GM12872 (cell line): Measurements from ENCODE around the gene PDIA6.

Experiments
- TF ChIP-seq, protein P1 (sequence below): IDR thresholded peaks from 3 replicates; pipeline ENCODE4 v1.5.1; 2011; ENCODE audit warnings: low read depth, mild to moderate bottlenecking, low read length, moderate library complexity; ENCODE audit not compliant: insufficient read depth

PDIA6 gene

GRCh38 chr2:10814142-10814541, 1.6 kb upstream of the PDIA6 start:
- TF ChIP-seq, protein P1, sequence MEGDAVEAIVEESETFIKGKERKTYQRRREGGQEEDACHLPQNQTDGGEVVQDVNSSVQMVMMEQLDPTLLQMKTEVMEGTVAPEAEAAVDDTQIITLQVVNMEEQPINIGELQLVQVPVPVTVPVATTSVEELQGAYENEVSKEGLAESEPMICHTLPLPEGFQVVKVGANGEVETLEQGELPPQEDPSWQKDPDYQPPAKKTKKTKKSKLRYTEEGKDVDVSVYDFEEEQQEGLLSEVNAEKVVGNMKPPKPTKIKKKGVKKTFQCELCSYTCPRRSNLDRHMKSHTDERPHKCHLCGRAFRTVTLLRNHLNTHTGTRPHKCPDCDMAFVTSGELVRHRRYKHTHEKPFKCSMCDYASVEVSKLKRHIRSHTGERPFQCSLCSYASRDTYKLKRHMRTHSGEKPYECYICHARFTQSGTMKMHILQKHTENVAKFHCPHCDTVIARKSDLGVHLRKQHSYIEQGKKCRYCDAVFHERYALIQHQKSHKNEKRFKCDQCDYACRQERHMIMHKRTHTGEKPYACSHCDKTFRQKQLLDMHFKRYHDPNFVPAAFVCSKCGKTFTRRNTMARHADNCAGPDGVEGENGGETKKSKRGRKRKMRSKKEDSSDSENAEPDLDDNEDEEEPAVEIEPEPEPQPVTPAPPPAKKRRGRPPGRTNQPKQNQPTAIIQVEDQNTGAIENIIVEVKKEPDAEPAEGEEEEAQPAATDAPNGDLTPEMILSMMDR: no peak

DNA sequence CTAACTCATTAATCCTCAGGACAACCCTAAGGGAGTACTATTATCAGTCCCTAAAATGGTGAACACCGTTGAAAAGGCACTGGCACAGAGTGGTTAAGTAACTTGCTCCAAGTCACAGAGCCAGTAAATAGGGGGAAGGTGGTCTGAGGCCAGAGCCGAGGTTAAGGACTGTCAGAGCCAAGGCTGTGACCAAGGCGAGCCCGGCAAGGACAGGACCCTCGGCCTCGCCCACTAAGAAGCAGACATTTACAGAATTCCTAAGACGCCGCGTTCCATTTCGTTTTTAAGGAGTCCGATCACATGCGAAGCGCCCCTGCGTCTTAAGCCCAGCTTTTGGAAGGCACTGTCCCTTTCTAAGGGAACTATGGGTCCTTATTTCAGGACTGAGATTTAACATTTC, 1.1 kb downstream of the PDIA6 start:
- TF ChIP-seq, protein P1: no peak

DNA sequence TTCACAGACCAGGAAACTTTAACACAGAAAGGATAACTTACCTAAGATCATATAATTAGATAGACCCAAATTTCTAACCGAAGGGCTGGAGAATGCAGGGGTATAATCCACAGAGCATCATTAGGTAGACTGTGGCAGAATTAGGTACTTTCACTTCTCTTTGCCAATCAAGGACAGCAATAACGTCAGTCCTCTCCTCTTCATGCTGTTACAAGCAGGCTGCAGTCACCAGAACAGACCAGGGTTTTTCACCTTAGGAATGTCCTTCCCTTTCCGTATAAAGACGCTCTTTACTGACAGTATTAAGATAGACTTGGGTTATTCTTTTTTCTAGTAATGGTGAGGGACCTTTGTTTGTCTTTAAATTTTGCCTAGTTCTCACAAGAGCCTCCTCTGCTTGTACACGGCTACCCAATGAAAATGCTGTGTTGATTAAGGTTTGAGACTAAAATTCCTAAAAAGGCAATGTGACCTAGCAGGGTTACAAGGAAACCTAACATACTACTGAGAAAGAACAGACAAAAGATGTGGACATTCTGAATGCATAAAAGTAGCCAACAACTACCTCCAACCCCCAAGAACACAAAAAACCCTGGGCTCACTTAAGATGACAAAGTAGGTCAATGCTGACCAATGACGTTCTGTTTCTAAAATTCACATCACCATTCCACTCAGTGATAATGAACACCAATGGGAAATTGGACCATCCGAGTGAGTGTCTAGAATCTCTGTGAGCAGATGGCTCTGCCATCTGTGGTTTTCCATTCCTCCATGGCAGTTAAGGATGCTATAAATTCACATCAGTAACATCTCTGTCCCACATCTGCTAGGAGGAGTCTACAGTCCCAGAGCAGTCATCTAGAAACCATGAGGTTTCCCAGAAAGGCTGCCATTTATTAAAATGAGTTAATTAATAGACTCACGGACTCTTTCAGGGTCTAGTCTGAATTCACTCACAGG, 2.1 kb downstream of the PDIA6 start:
- TF ChIP-seq, protein P1: no peak

DNA sequence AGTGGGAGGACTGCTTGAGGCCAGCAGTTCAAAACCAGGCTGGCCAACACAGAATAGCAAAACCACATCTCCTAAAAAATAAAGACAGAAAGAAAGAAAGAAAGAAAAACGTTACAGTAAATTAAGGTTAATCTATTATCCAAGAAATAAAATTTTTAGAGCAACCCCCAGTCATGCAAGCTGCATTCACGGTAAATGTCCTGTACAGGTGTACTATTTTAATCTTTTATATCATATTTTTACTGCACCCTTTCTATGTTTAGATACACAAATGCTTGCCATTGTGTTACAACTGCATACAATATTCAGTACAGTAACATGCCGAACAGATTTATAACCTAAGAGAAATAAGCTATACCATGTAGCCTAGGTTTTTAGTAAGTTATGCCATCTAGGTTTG, 6.0 kb downstream of the PDIA6 start:
- TF ChIP-seq, protein P1: no peak

DNA sequence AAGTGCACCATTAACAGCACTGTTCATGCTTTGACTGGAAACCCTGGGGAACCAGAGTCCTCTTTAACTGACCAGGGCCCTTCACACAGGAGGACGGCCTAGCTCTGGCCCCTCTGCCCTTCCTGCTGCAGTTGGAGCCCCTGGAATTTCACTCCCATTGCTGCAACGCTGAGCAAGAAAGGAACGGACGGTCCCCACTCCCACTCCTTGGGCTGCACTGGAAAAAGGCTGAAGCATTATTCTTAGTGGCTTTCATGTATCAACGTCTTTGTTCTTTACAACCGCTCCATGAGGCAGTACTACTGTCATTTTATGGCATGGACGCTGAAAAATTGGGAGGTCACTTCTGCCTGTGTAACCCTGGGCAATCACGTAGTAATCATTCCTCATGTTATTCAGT, 9.9 kb downstream of the PDIA6 start:
- TF ChIP-seq, protein P1: no peak

DNA sequence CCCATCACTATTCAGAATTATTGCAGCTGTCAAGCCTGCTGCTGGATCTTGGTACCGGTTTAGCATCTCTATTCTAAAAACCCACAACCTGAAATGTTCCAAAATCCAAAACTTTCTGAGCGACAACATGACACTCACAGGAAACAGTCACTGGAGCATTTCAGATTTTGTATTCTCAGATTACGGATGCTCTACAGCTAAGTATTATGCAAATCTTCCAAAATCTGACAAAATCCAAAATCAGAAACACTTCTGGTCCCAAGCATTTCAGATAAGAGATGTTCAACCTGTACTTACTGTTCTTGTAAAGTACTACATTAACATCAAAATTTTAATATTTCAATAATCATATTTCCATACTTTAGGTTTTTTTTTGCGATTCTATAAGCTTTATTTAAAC, 12.4 kb downstream of the PDIA6 start:
- TF ChIP-seq, protein P1: no peak

DNA sequence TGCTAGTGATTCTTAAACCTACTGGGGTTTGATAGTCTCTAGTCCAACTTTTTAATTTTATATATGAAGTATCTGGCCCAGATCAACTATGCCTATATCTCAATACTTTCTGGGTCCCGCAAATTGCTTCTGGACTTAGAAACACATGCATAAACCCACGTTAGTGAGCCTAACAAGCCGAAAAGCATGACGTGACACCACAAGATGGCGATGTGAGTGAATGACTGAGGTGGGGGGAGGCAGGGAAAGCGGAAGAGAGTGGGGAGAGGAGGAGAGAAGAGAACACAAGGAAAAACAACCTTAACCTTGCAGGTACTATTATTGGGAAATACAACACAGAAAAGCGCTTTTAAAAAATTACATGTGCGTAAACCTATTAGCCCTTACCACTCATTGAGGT, 13.8 kb downstream of the PDIA6 start:
- TF ChIP-seq, protein P1: no peak
